ENCODE measurements around the gene TLX2. TPM values are rescaled to one million over a fixed set of nuclear protein-coding genes. Genes with fewer than 3 reads are reported as not detected.
"Not testable (repeated sequence)": the region's sequence is repeated elsewhere in the genome, so short reads cannot be mapped to it uniquely, and the experiment has no call there.

The TLX2 gene
- under 1 TPM; 0.12 to 0.40 TPM for total RNA-seq

DNA sequence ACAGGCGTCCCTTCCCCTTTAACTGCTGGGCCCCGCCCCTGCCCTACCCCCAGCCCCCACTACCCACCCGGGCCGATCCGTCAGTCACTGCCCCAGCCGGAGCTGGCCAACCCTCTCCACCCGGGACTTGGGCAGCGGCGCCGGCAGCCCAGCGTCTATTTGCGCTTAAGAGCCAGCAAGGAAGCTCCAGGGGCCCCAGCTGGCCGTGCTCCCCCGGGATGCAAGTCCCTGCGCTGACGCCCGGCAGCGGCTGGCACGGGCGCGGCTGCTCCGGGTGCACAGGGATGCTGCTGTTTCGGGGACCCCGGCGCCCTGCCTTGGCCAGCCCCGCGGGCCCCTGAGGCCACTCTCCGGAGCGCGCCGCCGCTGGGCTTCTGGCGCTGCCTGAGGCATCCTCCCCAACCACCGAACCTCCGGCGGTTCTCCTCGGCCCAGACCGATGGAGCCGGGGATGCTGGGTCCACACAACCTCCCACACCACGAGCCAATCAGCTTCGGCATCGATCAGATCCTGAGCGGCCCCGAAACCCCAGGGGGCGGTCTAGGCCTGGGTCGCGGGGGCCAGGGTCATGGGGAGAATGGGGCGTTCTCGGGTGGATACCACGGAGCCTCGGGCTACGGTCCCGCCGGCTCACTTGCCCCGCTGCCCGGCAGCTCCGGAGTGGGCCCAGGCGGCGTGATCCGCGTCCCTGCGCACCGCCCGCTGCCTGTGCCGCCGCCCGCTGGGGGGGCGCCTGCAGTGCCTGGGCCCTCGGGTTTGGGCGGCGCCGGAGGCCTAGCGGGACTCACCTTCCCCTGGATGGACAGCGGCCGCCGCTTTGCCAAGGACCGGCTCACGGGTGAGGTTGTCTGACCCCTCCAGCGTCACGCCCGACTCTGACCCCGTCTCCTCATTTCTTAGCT is at the start of gene TLX2:
Gene TLX2 (plus strand): TSS at position 83 of the 903 bp plus-strand sequence. CDS start 357 bp downstream, at position 440.
- Histone ChIP-seq H3K27me3 (peaks cover 67% of the 10 kb centered on the region), H3K36me3 (no peaks in the 10 kb centered on the region), H3K4me3 (no peak within 1 kb of the TSS), H3K27ac (no peak within 1 kb of the TSS), H3K9ac (ENCODE audit: low read depth in 2 of 2, low read length in 2 of 2) (no peak within 1 kb of the TSS), H3K9me3 (no peaks in the 10 kb centered on the region), H3K4me1 (peaks cover 18% of the 10 kb centered on the region)
- DNase-seq, result no peak
- TF ChIP-seq, protein P1, sequence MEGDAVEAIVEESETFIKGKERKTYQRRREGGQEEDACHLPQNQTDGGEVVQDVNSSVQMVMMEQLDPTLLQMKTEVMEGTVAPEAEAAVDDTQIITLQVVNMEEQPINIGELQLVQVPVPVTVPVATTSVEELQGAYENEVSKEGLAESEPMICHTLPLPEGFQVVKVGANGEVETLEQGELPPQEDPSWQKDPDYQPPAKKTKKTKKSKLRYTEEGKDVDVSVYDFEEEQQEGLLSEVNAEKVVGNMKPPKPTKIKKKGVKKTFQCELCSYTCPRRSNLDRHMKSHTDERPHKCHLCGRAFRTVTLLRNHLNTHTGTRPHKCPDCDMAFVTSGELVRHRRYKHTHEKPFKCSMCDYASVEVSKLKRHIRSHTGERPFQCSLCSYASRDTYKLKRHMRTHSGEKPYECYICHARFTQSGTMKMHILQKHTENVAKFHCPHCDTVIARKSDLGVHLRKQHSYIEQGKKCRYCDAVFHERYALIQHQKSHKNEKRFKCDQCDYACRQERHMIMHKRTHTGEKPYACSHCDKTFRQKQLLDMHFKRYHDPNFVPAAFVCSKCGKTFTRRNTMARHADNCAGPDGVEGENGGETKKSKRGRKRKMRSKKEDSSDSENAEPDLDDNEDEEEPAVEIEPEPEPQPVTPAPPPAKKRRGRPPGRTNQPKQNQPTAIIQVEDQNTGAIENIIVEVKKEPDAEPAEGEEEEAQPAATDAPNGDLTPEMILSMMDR (IDR thresholded peaks at IDR 0.05), result no peak
- intact Hi-C loops (cut with DNase I), result no loop called here

DNA sequence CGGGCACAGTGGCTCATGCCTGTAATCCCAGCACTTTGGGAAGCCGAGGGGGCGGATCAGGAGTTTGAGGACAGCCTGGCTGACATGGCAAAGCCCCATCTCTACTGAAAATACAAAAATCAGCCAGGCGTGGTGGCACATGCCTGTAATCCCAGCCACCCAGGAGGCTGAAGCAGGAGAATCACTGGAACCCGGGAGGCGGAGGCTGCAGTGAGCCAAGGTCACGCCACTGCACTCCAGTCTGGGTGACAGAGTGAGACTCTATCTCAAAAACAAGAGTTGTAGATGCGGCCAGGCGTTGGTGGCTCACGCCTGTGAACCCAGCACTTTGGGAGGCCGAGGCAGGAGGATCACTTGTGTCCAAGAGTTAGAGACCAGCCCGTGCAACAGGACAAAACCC is 43.5 kb upstream of the TLX2 start:
- H3K27me3 ChIP-seq; H3K9me3 ChIP-seq; H3K9ac ChIP-seq (ENCODE audit: low read depth in 2 of 2, low read length in 2 of 2); DNase-seq; intact Hi-C loops (cut with DNase I); H3K4me3 ChIP-seq; H3K27ac ChIP-seq; H3K36me3 ChIP-seq; H3K4me1 ChIP-seq: not testable (repeated sequence)

DNA sequence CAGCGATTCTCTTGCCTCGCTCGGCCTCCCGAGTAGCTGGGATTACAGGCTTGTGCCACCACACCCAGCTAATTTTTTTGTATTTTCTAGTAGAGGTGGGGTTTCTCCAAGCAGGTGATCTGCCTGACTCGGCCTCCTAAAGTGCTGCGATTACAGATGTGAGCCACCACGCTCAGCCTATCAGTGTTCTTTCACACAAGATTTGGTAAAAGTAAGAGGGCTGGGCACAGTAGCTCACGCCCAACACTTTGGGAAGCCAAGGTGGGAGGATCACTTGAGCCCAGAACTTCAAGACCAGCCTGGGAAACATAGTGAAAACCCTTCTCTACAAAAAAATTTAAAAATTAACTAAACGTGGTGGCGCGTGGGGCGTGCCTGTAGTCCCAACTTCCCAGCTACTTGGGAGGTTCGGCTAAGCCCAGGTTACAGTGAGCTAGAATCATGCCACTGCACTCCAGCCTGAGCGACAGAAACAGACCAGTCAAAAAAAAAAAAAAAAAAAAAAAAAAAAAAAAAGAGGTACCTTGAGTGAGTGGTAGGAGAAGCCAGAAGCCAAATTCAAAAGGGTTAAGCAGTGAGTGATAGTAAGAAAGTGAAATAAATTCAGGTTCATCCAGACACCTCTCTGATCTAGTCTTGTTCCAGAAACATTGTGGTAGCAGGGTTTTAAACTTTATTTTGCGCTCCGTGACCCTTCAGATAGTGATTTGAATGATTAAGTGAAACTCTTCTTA is 42.8 kb upstream of the TLX2 start:
- Histone ChIP-seq H3K27ac (peak overlapping the region; percentile 88), H3K9ac (ENCODE audit: low read depth in 2 of 2, low read length in 2 of 2) (peak overlapping the region; percentile 84 to 96), H3K9me3 (no peaks in the 10 kb centered on the region), H3K36me3 (peaks cover 4% of the 10 kb centered on the region), H3K27me3 (no peaks in the 10 kb centered on the region), H3K4me3 (peak overlapping the region; percentile 55), H3K4me1 (peaks cover 9% of the 10 kb centered on the region)
- intact Hi-C loops (cut with DNase I), result no loop called here
- TF ChIP-seq, protein P1 (IDR thresholded peaks at IDR 0.05), result no peak
- DNase-seq, result no peak

DNA sequence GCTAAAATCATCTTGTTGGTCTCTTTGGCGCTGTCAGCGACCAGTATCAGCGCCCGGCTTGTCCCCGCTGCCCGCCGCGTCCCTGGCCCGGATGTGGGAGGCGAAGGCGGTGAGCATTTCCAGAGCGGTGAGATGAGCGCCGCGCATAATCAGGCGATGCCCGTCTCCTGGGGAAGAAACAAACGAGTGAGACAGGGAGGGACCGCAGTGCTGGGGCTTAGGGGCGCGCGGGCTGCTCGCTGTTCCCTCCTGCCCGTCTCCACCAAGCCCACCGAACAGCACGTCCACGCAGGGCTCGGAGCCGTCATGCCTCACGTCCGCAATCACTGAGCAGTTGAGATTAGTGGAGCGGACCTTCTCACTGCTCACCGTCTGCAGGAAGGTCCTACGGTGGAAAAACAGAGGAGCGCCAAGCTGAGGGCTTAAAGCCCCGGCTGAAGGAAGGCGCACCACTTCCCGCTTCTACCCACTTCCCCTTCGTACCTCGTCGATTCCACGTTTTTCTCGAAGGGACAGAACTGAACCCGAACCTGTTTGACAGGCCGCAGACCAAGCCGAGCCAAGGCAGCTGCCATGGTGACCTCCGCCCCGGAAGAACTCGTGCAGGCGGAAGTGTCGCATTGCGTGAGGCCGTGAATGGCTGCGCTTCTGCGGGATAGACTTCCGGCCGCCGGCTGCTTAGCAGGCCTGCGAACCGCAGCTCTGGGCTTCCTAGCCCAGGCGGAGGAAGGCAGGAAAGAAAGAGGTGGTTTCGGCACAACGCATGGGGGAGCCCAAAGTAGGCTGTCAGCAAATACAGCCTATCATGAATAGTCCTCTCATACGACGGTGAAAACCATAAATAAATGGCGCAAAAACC is 41.9 kb upstream of the TLX2 start, which contains the start of gene MRPL53:
Gene MRPL53 (minus strand): TSS at position 595 of the 859 bp plus-strand sequence. CDS start 20 bp downstream, at position 575.
- no peaks in the 10 kb centered on the region for H3K9me3 ChIP-seq
- H3K27ac ChIP-seq, result peak within 1 kb of the TSS; percentile 88
- peak within 1 kb of the TSS; percentile 84 to 96 for H3K9ac ChIP-seq (ENCODE audit: low read depth in 2 of 2, low read length in 2 of 2)
- peak; percentile 96 for DNase-seq
- H3K4me3 ChIP-seq, result peak within 1 kb of the TSS; percentile 55
- no peaks in the 10 kb centered on the region for H3K27me3 ChIP-seq
- intact Hi-C loops (cut with DNase I), result no loop called here
- TF ChIP-seq, protein P1 (IDR thresholded peaks at IDR 0.05), result no peak
- H3K4me1 ChIP-seq, result peaks cover 9% of the 10 kb centered on the region
- peaks cover 4% of the 10 kb centered on the region for H3K36me3 ChIP-seq

DNA sequence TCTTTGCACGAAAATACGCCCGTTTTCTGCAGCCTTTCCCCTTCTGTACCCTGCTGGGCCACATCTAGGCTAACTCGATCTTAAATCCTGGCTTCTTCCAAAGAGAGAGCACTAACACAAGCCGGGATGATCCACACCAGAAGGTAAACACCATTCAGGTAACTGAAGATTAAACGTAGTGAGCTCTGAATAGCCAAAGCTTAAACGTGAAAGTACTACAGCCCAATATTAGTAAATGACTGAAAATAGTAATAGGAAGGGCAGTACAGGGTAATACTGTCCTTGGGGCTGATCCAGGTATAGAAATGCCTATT is 41.3 kb upstream of the TLX2 start:
- Histone ChIP-seq H3K9me3 (no peaks in the 10 kb centered on the region), H3K4me3 (peak overlapping the region; percentile 55), H3K36me3 (peaks cover 4% of the 10 kb centered on the region), H3K4me1 (peaks cover 9% of the 10 kb centered on the region), H3K27me3 (no peaks in the 10 kb centered on the region), H3K27ac (peak overlapping the region; percentile 88), H3K9ac (ENCODE audit: low read depth in 2 of 2, low read length in 2 of 2) (peak overlapping the region; percentile 69 to 96)
- no peak for DNase-seq
- intact Hi-C loops (cut with DNase I), result no loop called here
- TF ChIP-seq, protein P1 (IDR thresholded peaks at IDR 0.05), result no peak
